HCT116 (cell line): Measurements from ENCODE around the gene TAF1B. TPM values are rescaled to one million over a fixed set of nuclear protein-coding genes. Genes with fewer than 3 reads are reported as not detected.

Experiments
- ATAC-seq: fragments of 200-7000 bp; cut with Tn5 transposase; 2 replicates; pipeline ENCODE4 v1.9.1; 2020; ENCODE audit warnings: mild to moderate bottlenecking, moderate library complexity
- BruUV-seq: library from RNA; stranded (reverse); fragments of 400-500 nt; replicated peaks from 2 replicates; lab custom pipeline; 2021; lab: Mats Ljungman, UMichigan
- CTCF ChIA-PET: fragments of 300-600 bp; sonication (Branson Sonifier 250); formaldehyde crosslinking; loops from one replicate; lab custom pipeline; 2021; ENCODE audit warnings: antibody characterized with exemption; lab: Charles Lee
- POLR2A ChIA-PET: fragments of 300-600, 350-600 bp; sonication (Branson Sonifier 250); formaldehyde crosslinking; loops from one replicate; lab custom pipeline; 2021; ENCODE audit warnings: antibody characterized with exemption; lab: Charles Lee
- RAD21 ChIA-PET, 2 experiments: fragments of 300-600 bp; sonication (Branson Sonifier 250); formaldehyde crosslinking; loops; one replicate each; lab custom pipeline; 2023; ENCODE audit warnings: low total read pairs in 2 of 2; ENCODE audit not compliant: uncharacterized antibody in 2 of 2, unreplicated experiment in 2 of 2, low non-redundant PET in 1 of 2; lab: Charles Lee
- DNase-seq: peaks from one replicate; pipeline ENCODE4 v3.0.0-alpha.2; 2010; ENCODE audit warnings: low read depth, low spot score
- H2AFZ ChIP-seq: fragments of 200-600 bp; shearing (Covaris generic), sonication (generic); 2 replicates; pipeline ENCODE4 v1.6.1; 2017; ENCODE audit warnings: low read depth, mixed run types, mixed read lengths, antibody characterized with exemption, low read length; ENCODE audit not compliant: poor library complexity, severe bottlenecking
- H3K27ac ChIP-seq: 2 replicates; pipeline ENCODE4 v1.5.1; 2012; ENCODE audit warnings: low read depth, low read length
- H3K27me3 ChIP-seq: fragments of 200-600 bp; sonication (generic); 2 replicates; pipeline ENCODE4 v1.6.1; 2016; ENCODE audit warnings: mixed run types, low read length, mixed read lengths; ENCODE audit not compliant: insufficient read depth
- H3K36me3 ChIP-seq, 2 experiments: fragments of 200-500 bp in 1 of 2; fragments of 200-600 bp in 1 of 2; sonication (Bioruptor generic) in 1 of 2; sonication (generic) in 1 of 2; 2 replicates each; pipeline versions ENCODE4 v1.5.1 to v1.6.1; 2014 to 2016; ENCODE audit warnings: low read length in 2 of 2, inconsistent platforms in 1 of 2, mixed read lengths in 1 of 2, mixed run types in 1 of 2; ENCODE audit not compliant: insufficient read depth in 2 of 2, control insufficient read depth in 1 of 2
- H3K4me1 ChIP-seq, 2 experiments: fragments of 200-600 bp in 1 of 2; sonication (generic) in 1 of 2; 2 replicates each; pipeline versions ENCODE4 v1.5.1 to v1.6.1; 2012 to 2017; ENCODE audit warnings: low read length in 2 of 2, inconsistent platforms in 1 of 2, mild to moderate bottlenecking in 1 of 2, mixed read lengths in 1 of 2, mixed run types in 1 of 2, moderate library complexity in 1 of 2; ENCODE audit not compliant: insufficient read depth in 2 of 2, control insufficient read depth in 1 of 2
- H3K4me2 ChIP-seq: fragments of 200-600 bp; sonication (generic); 2 replicates; pipeline ENCODE4 v1.6.1; 2017; ENCODE audit warnings: mixed run types, low read length, mixed read lengths
- H3K4me3 ChIP-seq, 2 experiments: fragments of 200-600 bp in 1 of 2; sonication (generic) in 1 of 2; replicated peaks in 1 of 2; 2 replicates each; pipeline ENCODE4 v1.5.1; 2011 to 2016; ENCODE audit warnings: low read length in 2 of 2, control low read depth in 1 of 2, low read depth in 1 of 2, mild to moderate bottlenecking in 1 of 2, mixed read lengths in 1 of 2, mixed run types in 1 of 2
- H3K79me2 ChIP-seq: fragments of 200-600 bp; sonication (generic); 2 replicates; pipeline ENCODE4 v1.6.1; 2017; ENCODE audit warnings: mild to moderate bottlenecking, mixed run types, low read length, moderate library complexity, mixed read lengths; ENCODE audit not compliant: insufficient read depth
- H3K9ac ChIP-seq: fragments of 200-600 bp; sonication (generic); 2 replicates; pipeline ENCODE4 v1.6.1; 2016; ENCODE audit warnings: low read length, mixed read lengths
- H3K9me2 ChIP-seq: fragments of 200-600 bp; sonication (generic), shearing (Covaris generic); 2 replicates; pipeline ENCODE4 v1.6.1; 2017; ENCODE audit warnings: mixed run types, mild to moderate bottlenecking, moderate library complexity; ENCODE audit not compliant: insufficient read depth
- H3K9me3 ChIP-seq, 2 experiments: fragments of 200-500 bp in 1 of 2; fragments of 200-600 bp in 1 of 2; sonication (Bioruptor generic) in 1 of 2; sonication (generic) in 1 of 2; 2 replicates each; pipeline ENCODE4 v1.6.1; 2014 to 2017; ENCODE audit warnings: low read length in 2 of 2, mixed read lengths in 2 of 2, inconsistent platforms in 1 of 2, low read depth in 1 of 2, mild to moderate bottlenecking in 1 of 2, mixed run types in 1 of 2, moderate library complexity in 1 of 2; ENCODE audit not compliant: control insufficient read depth in 1 of 2, insufficient read depth in 1 of 2
- H4K20me1 ChIP-seq: fragments of 200-600 bp; sonication (generic), shearing (Covaris generic); 2 replicates; pipeline ENCODE4 v1.6.1; 2017; ENCODE audit warnings: mixed run types, mild to moderate bottlenecking, moderate library complexity; ENCODE audit not compliant: insufficient read depth
- CEBPB ChIP-seq: IDR thresholded peaks from 2 replicates; pipeline ENCODE4 v1.6.1; 2012; ENCODE audit warnings: low read depth
- EGR1 ChIP-seq: IDR thresholded peaks from 2 replicates; pipeline ENCODE4 v1.6.1; 2012; ENCODE audit warnings: low read depth
- ELF1 ChIP-seq: IDR thresholded peaks from 2 replicates; pipeline ENCODE4 v1.6.1; 2012; ENCODE audit warnings: low read depth, borderline replicate concordance
- EZH2 ChIP-seq: fragments of 200-600 bp; sonication (generic); IDR thresholded peaks from 2 replicates; pipeline ENCODE4 v1.6.1; 2017; ENCODE audit warnings: antibody characterized with exemption, mixed run types
- EZH2phosphoT487 ChIP-seq: fragments of 200-600 bp; IDR thresholded peaks from 2 replicates; pipeline ENCODE4 v1.6.1; 2018; ENCODE audit warnings: antibody characterized with exemption, borderline replicate concordance
- FOSL1 ChIP-seq: IDR thresholded peaks from 2 replicates; pipeline ENCODE4 v1.6.1; 2012; ENCODE audit warnings: low read depth
- JUND ChIP-seq: IDR thresholded peaks from 2 replicates; pipeline ENCODE4 v1.6.1; 2012
- POLR2A ChIP-seq: IDR thresholded peaks from 2 replicates; pipeline ENCODE4 v1.7.0; 2011; ENCODE audit warnings: borderline replicate concordance; ENCODE audit not compliant: insufficient read depth, insufficient read length; ENCODE audit errors: extremely low read depth
- POLR2AphosphoS5 ChIP-seq: IDR thresholded peaks from 2 replicates; pipeline ENCODE4 v1.6.1; 2011; ENCODE audit warnings: mild to moderate bottlenecking, low read depth, low read length, moderate library complexity
- SIN3A ChIP-seq: IDR thresholded peaks from 2 replicates; pipeline ENCODE4 v1.6.1; 2012; ENCODE audit warnings: low read depth
- SP1 ChIP-seq: IDR thresholded peaks from 2 replicates; pipeline ENCODE4 v1.6.1; 2012; ENCODE audit warnings: low read depth
- YY1 ChIP-seq: IDR thresholded peaks from 2 replicates; pipeline ENCODE4 v1.6.1; 2011; ENCODE audit warnings: low read length, low read depth, moderate library complexity, mild to moderate bottlenecking; ENCODE audit not compliant: insufficient replicate concordance; ENCODE audit errors: extremely low read depth
- ZFX ChIP-seq: fragments of 450-650 bp; IDR thresholded peaks from 2 replicates; pipeline ENCODE4 v1.6.1; 2017
- ZNF274 ChIP-seq: fragments of 200-500 bp; sonication (Bioruptor generic); IDR thresholded peaks from 2 replicates; pipeline ENCODE4 v1.6.1; 2014; ENCODE audit warnings: mild to moderate bottlenecking, low read depth, low read length, inconsistent platforms
- intact Hi-C: fragments of 100-400 bp; cut with micrococcal nuclease; formaldehyde crosslinking; loops from 2 replicates; pipeline ENCODE4 v1.10.0; 2022
- total RNA-seq: library from RNA; stranded (reverse); gene quantifications from one replicate; pipeline ENCODE4 v1.2.1, GENCODE V29; 2021; ENCODE audit not compliant: unreplicated experiment
- TF ChIP-seq, protein P1 (sequence below): IDR thresholded peaks from 2 replicates; pipeline ENCODE4 v1.6.1; 2012; ENCODE audit warnings: low read depth
- TF ChIP-seq, protein P2 (sequence below): IDR thresholded peaks from 2 replicates; pipeline ENCODE4 v1.6.1; 2012
- TF ChIP-seq, protein P3 (sequence below): IDR thresholded peaks from 2 replicates; pipeline ENCODE4 v1.6.1; 2011; ENCODE audit warnings: mild to moderate bottlenecking, low read length, moderate library complexity; ENCODE audit not compliant: insufficient replicate concordance; ENCODE audit errors: extremely low read depth

The TAF1B gene
- total RNA-seq, 1 experiment from 2014 or later, result 27.9 TPM

DNA sequence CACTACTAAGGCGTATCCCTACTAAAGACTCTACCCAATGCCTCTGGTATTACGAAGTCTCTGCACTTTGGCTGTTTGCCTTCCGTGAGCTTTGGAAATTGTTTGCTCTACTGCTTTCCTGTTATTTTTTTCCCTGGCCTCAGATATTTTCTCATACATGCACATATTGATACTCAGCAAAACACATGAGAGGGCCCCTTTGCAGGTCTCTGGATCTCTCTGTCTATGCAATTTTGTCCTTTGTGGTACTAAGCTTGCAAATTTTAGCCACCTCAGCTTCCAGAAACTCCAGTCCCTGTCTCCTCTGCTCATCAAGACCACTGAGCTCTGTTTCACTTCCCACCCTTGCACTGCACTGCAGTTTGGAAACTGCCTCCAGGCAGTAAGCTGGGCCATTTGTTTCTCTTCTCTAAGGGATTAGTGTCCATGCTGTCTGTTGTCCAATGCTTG lies 46.6 kb downstream of the TAF1B start:
- Histone ChIP-seq H3K27ac (no peak overlapping the region), H3K79me2 (no peaks in the 10 kb centered on the region), H2AFZ (no peak overlapping the region), H4K20me1 (no peaks in the 10 kb centered on the region), H3K9me2 (no peaks in the 10 kb centered on the region), H3K9me3 (0 out of 4 replicates have a peak, but pooled peaks cover 0 to 4% of the 10 kb centered on the region in 2 experiments), H3K4me2 (no peak overlapping the region), H3K9ac (no peak overlapping the region), H3K36me3 (no peaks in the 10 kb centered on the region), H3K4me1 (no peaks in the 10 kb centered on the region), H3K27me3 (no peaks in the 10 kb centered on the region), H3K4me3 (no peak overlapping the region)
- TF ChIP-seq EZH2 (no peak), SIN3A (no peak), FOSL1 (no peak), EGR1 (no peak), SP1 (no peak), ZFX (no peak), CEBPB (no peak), EZH2phosphoT487 (no peak), ZNF274 (no peak), POLR2A (no peak), ELF1 (no peak), JUND (no peak), YY1 (no peak), POLR2AphosphoS5 (no peak)
- TF ChIP-seq, protein P1, sequence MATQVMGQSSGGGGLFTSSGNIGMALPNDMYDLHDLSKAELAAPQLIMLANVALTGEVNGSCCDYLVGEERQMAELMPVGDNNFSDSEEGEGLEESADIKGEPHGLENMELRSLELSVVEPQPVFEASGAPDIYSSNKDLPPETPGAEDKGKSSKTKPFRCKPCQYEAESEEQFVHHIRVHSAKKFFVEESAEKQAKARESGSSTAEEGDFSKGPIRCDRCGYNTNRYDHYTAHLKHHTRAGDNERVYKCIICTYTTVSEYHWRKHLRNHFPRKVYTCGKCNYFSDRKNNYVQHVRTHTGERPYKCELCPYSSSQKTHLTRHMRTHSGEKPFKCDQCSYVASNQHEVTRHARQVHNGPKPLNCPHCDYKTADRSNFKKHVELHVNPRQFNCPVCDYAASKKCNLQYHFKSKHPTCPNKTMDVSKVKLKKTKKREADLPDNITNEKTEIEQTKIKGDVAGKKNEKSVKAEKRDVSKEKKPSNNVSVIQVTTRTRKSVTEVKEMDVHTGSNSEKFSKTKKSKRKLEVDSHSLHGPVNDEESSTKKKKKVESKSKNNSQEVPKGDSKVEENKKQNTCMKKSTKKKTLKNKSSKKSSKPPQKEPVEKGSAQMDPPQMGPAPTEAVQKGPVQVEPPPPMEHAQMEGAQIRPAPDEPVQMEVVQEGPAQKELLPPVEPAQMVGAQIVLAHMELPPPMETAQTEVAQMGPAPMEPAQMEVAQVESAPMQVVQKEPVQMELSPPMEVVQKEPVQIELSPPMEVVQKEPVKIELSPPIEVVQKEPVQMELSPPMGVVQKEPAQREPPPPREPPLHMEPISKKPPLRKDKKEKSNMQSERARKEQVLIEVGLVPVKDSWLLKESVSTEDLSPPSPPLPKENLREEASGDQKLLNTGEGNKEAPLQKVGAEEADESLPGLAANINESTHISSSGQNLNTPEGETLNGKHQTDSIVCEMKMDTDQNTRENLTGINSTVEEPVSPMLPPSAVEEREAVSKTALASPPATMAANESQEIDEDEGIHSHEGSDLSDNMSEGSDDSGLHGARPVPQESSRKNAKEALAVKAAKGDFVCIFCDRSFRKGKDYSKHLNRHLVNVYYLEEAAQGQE, result no peak
- TF ChIP-seq, protein P2, sequence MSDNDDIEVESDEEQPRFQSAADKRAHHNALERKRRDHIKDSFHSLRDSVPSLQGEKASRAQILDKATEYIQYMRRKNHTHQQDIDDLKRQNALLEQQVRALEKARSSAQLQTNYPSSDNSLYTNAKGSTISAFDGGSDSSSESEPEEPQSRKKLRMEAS, result no peak
- TF ChIP-seq, protein P3, sequence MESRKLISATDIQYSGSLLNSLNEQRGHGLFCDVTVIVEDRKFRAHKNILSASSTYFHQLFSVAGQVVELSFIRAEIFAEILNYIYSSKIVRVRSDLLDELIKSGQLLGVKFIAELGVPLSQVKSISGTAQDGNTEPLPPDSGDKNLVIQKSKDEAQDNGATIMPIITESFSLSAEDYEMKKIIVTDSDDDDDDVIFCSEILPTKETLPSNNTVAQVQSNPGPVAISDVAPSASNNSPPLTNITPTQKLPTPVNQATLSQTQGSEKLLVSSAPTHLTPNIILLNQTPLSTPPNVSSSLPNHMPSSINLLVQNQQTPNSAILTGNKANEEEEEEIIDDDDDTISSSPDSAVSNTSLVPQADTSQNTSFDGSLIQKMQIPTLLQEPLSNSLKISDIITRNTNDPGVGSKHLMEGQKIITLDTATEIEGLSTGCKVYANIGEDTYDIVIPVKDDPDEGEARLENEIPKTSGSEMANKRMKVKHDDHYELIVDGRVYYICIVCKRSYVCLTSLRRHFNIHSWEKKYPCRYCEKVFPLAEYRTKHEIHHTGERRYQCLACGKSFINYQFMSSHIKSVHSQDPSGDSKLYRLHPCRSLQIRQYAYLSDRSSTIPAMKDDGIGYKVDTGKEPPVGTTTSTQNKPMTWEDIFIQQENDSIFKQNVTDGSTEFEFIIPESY, result no peak
- BruUV-seq, result no TSS peak
- CTCF ChIA-PET, result no interaction called here
- ATAC-seq, result no peak
- intact Hi-C loops, result no loop called here
- POLR2A ChIA-PET, result no interaction called here
- RAD21 ChIA-PET, result no interaction called here
- no peak for DNase-seq
